ENCODE data around the gene CRY1.

- no peak for TF ChIP-seq CTCF (conservative IDR thresholded peaks at IDR 0.05; ENCODE audit: low read length)
- no peak for TF ChIP-seq EZH2phosphoT487 (IDR thresholded peaks at IDR 0.05; ENCODE audit: borderline replicate concordance)
Measured at GRCh38 chr12:107017042-107017441, 76.3 kb downstream of the CRY1 start.
